ENCODE data around the gene FBXL17. TPM values are rescaled to one million over a fixed set of nuclear protein-coding genes. Genes with fewer than 3 reads are reported as not detected.

The FBXL17 gene
- total and polyA plus RNA-seq, 2 of the 13 experiments (the other 11 are each of a cell fraction or from before 2014, with no cell fraction given): 3.0 to 7.9 TPM

DNA sequence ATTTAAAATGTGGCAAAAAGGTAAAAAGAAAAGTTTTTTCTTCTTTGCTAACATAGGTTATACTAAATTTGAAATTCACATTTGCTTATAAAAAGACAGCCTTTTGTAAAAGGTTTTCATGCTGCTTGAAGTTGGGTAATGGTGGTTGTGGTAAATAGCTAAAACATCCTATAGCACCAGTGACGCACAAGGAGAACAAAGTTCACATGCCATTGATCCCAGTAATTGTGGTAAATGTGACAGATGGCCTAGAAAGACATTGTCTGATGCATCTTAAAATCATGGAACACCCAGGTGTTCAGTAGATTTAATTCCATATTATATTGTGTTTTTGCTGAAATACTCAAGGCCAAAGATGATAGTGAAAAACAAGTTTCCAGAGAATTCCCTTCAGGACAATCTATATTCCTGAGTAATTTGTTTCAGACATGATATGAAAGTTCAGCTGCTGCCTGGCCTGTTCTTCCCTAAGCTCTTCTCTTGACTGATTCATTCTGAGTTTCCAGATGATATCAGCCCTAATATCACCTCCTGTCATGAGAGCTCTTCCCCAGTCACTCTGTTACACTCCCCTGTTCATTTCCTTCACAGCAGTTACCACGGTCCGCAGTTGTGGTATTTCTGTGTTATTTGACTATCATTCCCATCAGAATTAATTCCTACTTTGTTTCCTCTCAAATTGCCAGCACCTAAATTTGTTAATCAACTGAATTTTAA is 4.6 kb upstream of the FBXL17 start (continued):
- TF ChIP-seq ZNF12 (CRISPR knock-in tag; IDR thresholded peaks at IDR 0.05) (no peak), EHMT2 (IDR thresholded peaks at IDR 0.05; ENCODE audit: borderline replicate concordance, low read depth, low read length) (no peak; the same call in 1 of the 2 replicates), ZNF430 (CRISPR knock-in tag; IDR thresholded peaks at IDR 0.05) (no peak), ZNF709 (CRISPR knock-in tag; IDR thresholded peaks at IDR 0.05) (no peak), NFIC (IDR thresholded peaks at IDR 0.05; ENCODE audit: low read length) (no peak), CHD2 (IDR thresholded peaks at IDR 0.05; ENCODE audit: low read depth, low read length) (no peak), ZNF782 (CRISPR knock-in tag; IDR thresholded peaks at IDR 0.05; ENCODE audit: borderline replicate concordance) (no peak), ZNF235 (CRISPR knock-in tag; IDR thresholded peaks at IDR 0.05; ENCODE audit: borderline replicate concordance) (no peak), SATB2 (CRISPR knock-in tag; IDR thresholded peaks at IDR 0.05) (no peak), ZNF598 (CRISPR knock-in tag; IDR thresholded peaks at IDR 0.05; ENCODE audit: borderline replicate concordance) (no peak), ZNF503 (CRISPR knock-in tag; IDR thresholded peaks at IDR 0.05) (no peak), ZZZ3 (CRISPR knock-in tag; IDR thresholded peaks at IDR 0.05; ENCODE audit: borderline replicate concordance) (no peak), MTF1 (CRISPR knock-in tag; IDR thresholded peaks at IDR 0.05) (no peak), ZNF569 (CRISPR knock-in tag; IDR thresholded peaks at IDR 0.05; ENCODE audit: borderline replicate concordance) (no peak), PCBP2 (optimal IDR thresholded peaks at IDR 0.05; ENCODE audit: low read depth, low read length, poor library complexity, severe bottlenecking) (no peak), HNRNPH1 (optimal IDR thresholded peaks at IDR 0.05; ENCODE audit: low read depth, low read length) (no peak), SCMH1 (CRISPR knock-in tag; IDR thresholded peaks at IDR 0.05; ENCODE audit: borderline replicate concordance) (no peak), RORA (CRISPR knock-in tag; IDR thresholded peaks at IDR 0.05) (no peak), ZNF772 (CRISPR knock-in tag; IDR thresholded peaks at IDR 0.05) (no peak), HNF4A (CRISPR knock-in tag; IDR thresholded peaks at IDR 0.05) (peak; percentile 56), ZSCAN12 (CRISPR knock-in tag; IDR thresholded peaks at IDR 0.05) (no peak), ZNF451 (CRISPR knock-in tag; IDR thresholded peaks at IDR 0.05) (no peak), KMT2B (CRISPR knock-in tag; IDR thresholded peaks at IDR 0.05) (no peak), ATF2 (CRISPR knock-in tag; IDR thresholded peaks at IDR 0.05) (no peak)
- TF ChIP-seq, protein P1, sequence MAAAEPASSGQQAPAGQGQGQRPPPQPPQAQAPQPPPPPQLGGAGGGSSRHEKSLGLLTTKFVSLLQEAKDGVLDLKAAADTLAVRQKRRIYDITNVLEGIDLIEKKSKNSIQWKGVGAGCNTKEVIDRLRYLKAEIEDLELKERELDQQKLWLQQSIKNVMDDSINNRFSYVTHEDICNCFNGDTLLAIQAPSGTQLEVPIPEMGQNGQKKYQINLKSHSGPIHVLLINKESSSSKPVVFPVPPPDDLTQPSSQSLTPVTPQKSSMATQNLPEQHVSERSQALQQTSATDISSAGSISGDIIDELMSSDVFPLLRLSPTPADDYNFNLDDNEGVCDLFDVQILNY (CRISPR knock-in tag; conservative IDR thresholded peaks at IDR 0.05): no peak
